HCT116 (cell line): ENCODE data around the gene CTRB2. TPM values are rescaled to one million over a fixed set of nuclear protein-coding genes. Genes with fewer than 3 reads are reported as not detected.

ENCODE experiments used
- ATAC-seq: fragments of 200-7000 bp; cut with Tn5 transposase; 2 replicates; pipeline ENCODE4 v1.9.1; 2020; ENCODE audit warnings: mild to moderate bottlenecking, moderate library complexity
- BruUV-seq: library from RNA; stranded (reverse); fragments of 400-500 nt; replicated peaks from 2 replicates; lab custom pipeline; 2021; lab: Mats Ljungman, UMichigan
- CTCF ChIA-PET: fragments of 300-600 bp; sonication (Branson Sonifier 250); formaldehyde crosslinking; loops from one replicate; lab custom pipeline; 2021; ENCODE audit warnings: antibody characterized with exemption; lab: Charles Lee
- POLR2A ChIA-PET: fragments of 300-600, 350-600 bp; sonication (Branson Sonifier 250); formaldehyde crosslinking; loops from one replicate; lab custom pipeline; 2021; ENCODE audit warnings: antibody characterized with exemption; lab: Charles Lee
- RAD21 ChIA-PET, 2 experiments: fragments of 300-600 bp; sonication (Branson Sonifier 250); formaldehyde crosslinking; loops; one replicate each; lab custom pipeline; 2023; ENCODE audit warnings: low total read pairs in 2 of 2; ENCODE audit not compliant: uncharacterized antibody in 2 of 2, unreplicated experiment in 2 of 2, low non-redundant PET in 1 of 2; lab: Charles Lee
- DNase-seq: peaks from one replicate; pipeline ENCODE4 v3.0.0-alpha.2; 2010; ENCODE audit warnings: low read depth, low spot score
- H2AFZ ChIP-seq: fragments of 200-600 bp; shearing (Covaris generic), sonication (generic); 2 replicates; pipeline ENCODE4 v1.6.1; 2017; ENCODE audit warnings: low read depth, mixed run types, mixed read lengths, antibody characterized with exemption, low read length; ENCODE audit not compliant: poor library complexity, severe bottlenecking
- H3K27ac ChIP-seq: 2 replicates; pipeline ENCODE4 v1.5.1; 2012; ENCODE audit warnings: low read depth, low read length
- H3K27me3 ChIP-seq: fragments of 200-600 bp; sonication (generic); 2 replicates; pipeline ENCODE4 v1.6.1; 2016; ENCODE audit warnings: mixed run types, low read length, mixed read lengths; ENCODE audit not compliant: insufficient read depth
- H3K36me3 ChIP-seq, 2 experiments: fragments of 200-500 bp in 1 of 2; fragments of 200-600 bp in 1 of 2; sonication (Bioruptor generic) in 1 of 2; sonication (generic) in 1 of 2; 2 replicates each; pipeline versions ENCODE4 v1.5.1 to v1.6.1; 2014 to 2016; ENCODE audit warnings: low read length in 2 of 2, inconsistent platforms in 1 of 2, mixed read lengths in 1 of 2, mixed run types in 1 of 2; ENCODE audit not compliant: insufficient read depth in 2 of 2, control insufficient read depth in 1 of 2
- H3K4me1 ChIP-seq, 2 experiments: fragments of 200-600 bp in 1 of 2; sonication (generic) in 1 of 2; 2 replicates each; pipeline versions ENCODE4 v1.5.1 to v1.6.1; 2012 to 2017; ENCODE audit warnings: low read length in 2 of 2, inconsistent platforms in 1 of 2, mild to moderate bottlenecking in 1 of 2, mixed read lengths in 1 of 2, mixed run types in 1 of 2, moderate library complexity in 1 of 2; ENCODE audit not compliant: insufficient read depth in 2 of 2, control insufficient read depth in 1 of 2
- H3K4me2 ChIP-seq: fragments of 200-600 bp; sonication (generic); 2 replicates; pipeline ENCODE4 v1.6.1; 2017; ENCODE audit warnings: mixed run types, low read length, mixed read lengths
- H3K4me3 ChIP-seq, 2 experiments: fragments of 200-600 bp in 1 of 2; sonication (generic) in 1 of 2; replicated peaks in 1 of 2; 2 replicates each; pipeline ENCODE4 v1.5.1; 2011 to 2016; ENCODE audit warnings: low read length in 2 of 2, control low read depth in 1 of 2, low read depth in 1 of 2, mild to moderate bottlenecking in 1 of 2, mixed read lengths in 1 of 2, mixed run types in 1 of 2
- H3K79me2 ChIP-seq: fragments of 200-600 bp; sonication (generic); 2 replicates; pipeline ENCODE4 v1.6.1; 2017; ENCODE audit warnings: mild to moderate bottlenecking, mixed run types, low read length, moderate library complexity, mixed read lengths; ENCODE audit not compliant: insufficient read depth
- H3K9ac ChIP-seq: fragments of 200-600 bp; sonication (generic); 2 replicates; pipeline ENCODE4 v1.6.1; 2016; ENCODE audit warnings: low read length, mixed read lengths
- H3K9me2 ChIP-seq: fragments of 200-600 bp; sonication (generic), shearing (Covaris generic); 2 replicates; pipeline ENCODE4 v1.6.1; 2017; ENCODE audit warnings: mixed run types, mild to moderate bottlenecking, moderate library complexity; ENCODE audit not compliant: insufficient read depth
- H3K9me3 ChIP-seq, 2 experiments: fragments of 200-500 bp in 1 of 2; fragments of 200-600 bp in 1 of 2; sonication (Bioruptor generic) in 1 of 2; sonication (generic) in 1 of 2; 2 replicates each; pipeline ENCODE4 v1.6.1; 2014 to 2017; ENCODE audit warnings: low read length in 2 of 2, mixed read lengths in 2 of 2, inconsistent platforms in 1 of 2, low read depth in 1 of 2, mild to moderate bottlenecking in 1 of 2, mixed run types in 1 of 2, moderate library complexity in 1 of 2; ENCODE audit not compliant: control insufficient read depth in 1 of 2, insufficient read depth in 1 of 2
- H4K20me1 ChIP-seq: fragments of 200-600 bp; sonication (generic), shearing (Covaris generic); 2 replicates; pipeline ENCODE4 v1.6.1; 2017; ENCODE audit warnings: mixed run types, mild to moderate bottlenecking, moderate library complexity; ENCODE audit not compliant: insufficient read depth
- EGR1 ChIP-seq: IDR thresholded peaks from 2 replicates; pipeline ENCODE4 v1.6.1; 2012; ENCODE audit warnings: low read depth
- EZH2phosphoT487 ChIP-seq: fragments of 200-600 bp; IDR thresholded peaks from 2 replicates; pipeline ENCODE4 v1.6.1; 2018; ENCODE audit warnings: antibody characterized with exemption, borderline replicate concordance
- FOSL1 ChIP-seq: IDR thresholded peaks from 2 replicates; pipeline ENCODE4 v1.6.1; 2012; ENCODE audit warnings: low read depth
- MAX ChIP-seq: IDR thresholded peaks from 2 replicates; pipeline ENCODE4 v1.6.1; 2012
- POLR2AphosphoS5 ChIP-seq: IDR thresholded peaks from 2 replicates; pipeline ENCODE4 v1.6.1; 2011; ENCODE audit warnings: mild to moderate bottlenecking, low read depth, low read length, moderate library complexity
- SIN3A ChIP-seq: IDR thresholded peaks from 2 replicates; pipeline ENCODE4 v1.6.1; 2012; ENCODE audit warnings: low read depth
- SRF ChIP-seq: IDR thresholded peaks from 2 replicates; pipeline ENCODE4 v1.6.1; 2012; ENCODE audit warnings: low read depth
- ZBTB33 ChIP-seq: IDR thresholded peaks from 2 replicates; pipeline ENCODE4 v1.6.1; 2011; ENCODE audit warnings: mild to moderate bottlenecking, low read length, moderate library complexity; ENCODE audit not compliant: insufficient replicate concordance; ENCODE audit errors: extremely low read depth
- ZFX ChIP-seq: fragments of 450-650 bp; IDR thresholded peaks from 2 replicates; pipeline ENCODE4 v1.6.1; 2017
- intact Hi-C: fragments of 100-400 bp; cut with micrococcal nuclease; formaldehyde crosslinking; loops from 2 replicates; pipeline ENCODE4 v1.10.0; 2022
- total RNA-seq: library from RNA; stranded (reverse); gene quantifications from one replicate; pipeline ENCODE4 v1.2.1, GENCODE V29; 2021; ENCODE audit not compliant: unreplicated experiment

CTRB2 gene
- total RNA-seq, 1 experiment from 2014 or later, result 10.0 TPM

- H4K20me1 ChIP-seq, result no peaks in the 10 kb centered on the region
- H3K4me2 ChIP-seq, result no peak overlapping the region
- no peaks in the 10 kb centered on the region for H3K36me3 ChIP-seq
- H3K4me3 ChIP-seq, result no peak overlapping the region
- no peak overlapping the region for H3K27ac ChIP-seq
- no peaks in the 10 kb centered on the region for H3K4me1 ChIP-seq
- H2AFZ ChIP-seq, result no peak overlapping the region
- no peak overlapping the region for H3K9ac ChIP-seq
- ATAC-seq (no peak), DNase-seq (no peak)
- no TSS peak for BruUV-seq
- no peaks in the 10 kb centered on the region for H3K27me3 ChIP-seq
- ChIA-PET CTCF (interaction anchor here (0.9 kb wide), 1 partner anchor 18 kb away, joined by 3 read pairs; no protein-coding TSS in a partner anchor), POLR2A (no interaction called here)
- intact Hi-C loops, result no loop called here
- H3K79me2 ChIP-seq, result no peaks in the 10 kb centered on the region
- H3K9me3 ChIP-seq, result peaks cover 0 to 10% of the 10 kb centered on the region in 2 experiments; a peak in 2 of 4 replicates
- H3K9me2 ChIP-seq, result no peaks in the 10 kb centered on the region
- TF ChIP-seq EGR1 (no peak), SIN3A (no peak), FOSL1 (no peak), ZFX (no peak), ZBTB33 (no peak), EZH2phosphoT487 (no peak), MAX (no peak), POLR2AphosphoS5 (no peak), SRF (no peak)
- TF ChIP-seq, all 23 proteins: peak for 0
- RAD21 ChIA-PET, result no interaction called here
Measured at GRCh38 chr16:75181630-75182029, 25.3 kb downstream of the CTRB2 start.
